SK-MEL-5 (cell line): ENCODE results near the gene JAML. TPM values are rescaled to one million over a fixed set of nuclear protein-coding genes. Genes with fewer than 3 reads are reported as not detected.

Experiments
- DNase-seq: peaks from one replicate; pipeline ENCODE4 v3.0.0-alpha.2; 2016; ENCODE audit warnings: low read depth, low spot score
- in situ Hi-C: cut with HindIII; loops from 2 replicates; pipeline ENCODE4 v1.10.0; 2016; ENCODE audit warnings: low sequenced_read_pairs, high pct_unique_total_duplicates, low pct_unique_long_range_greater_than_20kb
- total RNA-seq: library from RNA; depleted of rRNA; stranded (reverse); fragments of >200 nt; shearing (Covaris generic); gene quantifications from 2 replicates; pipeline ENCODE4 v1.2.3, GENCODE V29; 2014

JAML gene
- total RNA-seq, 1 experiment from 2014 or later = not detected

- in situ Hi-C loops = no loop called here
- DNase-seq = no peak
Measured at GRCh38 chr11:118162846-118163245, 62.0 kb downstream of the JAML start.

- no peak for DNase-seq
- in situ Hi-C loops = no loop called here
Measured at GRCh38 chr11:118161786-118162185, 63.0 kb downstream of the JAML start.

GRCh38 chr11:118157186-118157895 lies 67.5 kb downstream of the JAML start:
- in situ Hi-C loops = no loop called here
- DNase-seq = no peak

GRCh38 chr11:118156531-118157185 lies 68.2 kb downstream of the JAML start:
- in situ Hi-C loops = no loop called here
- DNase-seq = no peak

GRCh38 chr11:118155776-118156530 lies 68.9 kb downstream of the JAML start:
- in situ Hi-C loops = no loop called here
- DNase-seq = no peak

- in situ Hi-C loops = no loop called here
- no peak for DNase-seq
Measured at GRCh38 chr11:118154641-118155040, 70.2 kb downstream of the JAML start.

GRCh38 chr11:118153976-118154375 lies 70.8 kb downstream of the JAML start:
- in situ Hi-C loops = no loop called here
- DNase-seq = no peak

- in situ Hi-C loops = no loop called here
- no peak for DNase-seq
Measured at GRCh38 chr11:118153516-118153915, 71.3 kb downstream of the JAML start.

GRCh38 chr11:118152552-118153471 lies 72.0 kb downstream of the JAML start, which contains the start of gene SCN4B:
Gene SCN4B, minus strand, starts transcription at chr11:118152823. Its CDS starts 150 bp downstream, at chr11:118152673.
- peak; percentile 12 for DNase-seq
- in situ Hi-C loops = no loop called here

- DNase-seq = no peak
- in situ Hi-C loops = no loop called here
Measured at GRCh38 chr11:118152020-118152551, 72.7 kb downstream of the JAML start.

GRCh38 chr11:118151431-118151830 lies 73.4 kb downstream of the JAML start:
- in situ Hi-C loops = no loop called here
- DNase-seq = no peak

GRCh38 chr11:118149493-118149892 lies 75.3 kb downstream of the JAML start:
- in situ Hi-C loops = no loop called here

GRCh38 chr11:118148856-118149255 lies 76.0 kb downstream of the JAML start:
- no peak for DNase-seq
- in situ Hi-C loops = no loop called here

More at GRCh38 chr11:118149493-118149892, 75.3 kb downstream of the JAML start:
- DNase-seq = no peak

GRCh38 chr11:118148240-118148639 lies 76.6 kb downstream of the JAML start:
- DNase-seq = no peak
- in situ Hi-C loops = no loop called here

GRCh38 chr11:118147502-118147901 lies 77.3 kb downstream of the JAML start:
- DNase-seq = no peak
- in situ Hi-C loops = no loop called here

- in situ Hi-C loops = no loop called here
Measured at GRCh38 chr11:118146554-118146953, 78.3 kb downstream of the JAML start.

More at GRCh38 chr11:118146554-118146953, 78.3 kb downstream of the JAML start:
- DNase-seq = no peak
